Spleen (tissue), 11 donors: Measurements from ENCODE around the gene HSDL1. TPM values are rescaled to one million over a fixed set of nuclear protein-coding genes. Genes with fewer than 3 reads are reported as not detected.

Source experiments
- DNase-seq: peaks from one replicate; pipeline ENCODE4 v3.0.0-alpha.2; 2020
- H3K27ac ChIP-seq, 8 donors: fragments of 200-600 bp; sonication (generic) in 7 of 8; 1 replicate in 4 of 8; 2 replicates in 4 of 8; pipeline versions ENCODE4 v1.5.0 to v1.8.0; 2016 to 2021; ENCODE audit warnings: inconsistent platforms in 4 of 8, mild to moderate bottlenecking in 4 of 8, moderate library complexity in 1 of 8
- H3K27me3 ChIP-seq, 7 donors: fragments of 200-600 bp; sonication (generic) in 6 of 7; replicated peaks in 1 of 7; 1 replicate in 4 of 7; 2 replicates in 3 of 7; pipeline versions ENCODE4 v1.5.0 to v1.8.0; 2016 to 2021; ENCODE audit warnings: inconsistent platforms in 3 of 7, mild to moderate bottlenecking in 1 of 7
- H3K36me3 ChIP-seq, 6 donors: fragments of 200-600 bp; sonication (generic) in 5 of 6; 1 replicate in 4 of 6; 2 replicates in 2 of 6; pipeline versions ENCODE4 v1.5.0 to v1.8.0; 2016 to 2021; ENCODE audit warnings: inconsistent platforms in 2 of 6
- H3K4me1 ChIP-seq, 6 donors: fragments of 200-600 bp; sonication (generic) in 5 of 6; 1 replicate in 3 of 6; 2 replicates in 3 of 6; pipeline versions ENCODE4 v1.5.0 to v1.8.0; 2016 to 2021; ENCODE audit warnings: inconsistent platforms in 3 of 6
- H3K4me3 ChIP-seq, 8 donors: fragments of 200-600 bp; sonication (generic) in 7 of 8; 1 replicate in 4 of 8; 2 replicates in 4 of 8; pipeline versions ENCODE4 v1.5.0 to v1.8.0; 2016 to 2021; ENCODE audit warnings: inconsistent platforms in 4 of 8, mild to moderate bottlenecking in 4 of 8, moderate library complexity in 2 of 8
- H3K9me3 ChIP-seq, 8 donors: fragments of 200-600 bp; sonication (generic) in 7 of 8; 1 replicate in 4 of 8; 2 replicates in 4 of 8; pipeline versions ENCODE4 v1.5.0 to v1.8.0; 2016 to 2021; ENCODE audit warnings: inconsistent platforms in 4 of 8
- POLR2A ChIP-seq, 3 donors: fragments of 450-650 bp; IDR thresholded peaks; one replicate each; pipeline ENCODE4 v1.5.1; 2017; ENCODE audit warnings: antibody characterized with exemption in 3 of 3, mild to moderate bottlenecking in 1 of 3
- POLR2AphosphoS5 ChIP-seq, 3 donors: sonication (generic); formaldehyde crosslinking; IDR thresholded peaks; one replicate each; pipeline ENCODE4 v1.5.1; 2017; ENCODE audit warnings: antibody characterized with exemption in 3 of 3
- WGBS, 5 donors: extraction: QIAGEN DNeasy Blood & Tissue Kit in 3 of 5; methylation state at CpG; one replicate each; pipeline versions ENCODE4 v1.1.5 to v1.1.7; 2013 to 2018; 5-methylcytosine and 5-hydroxymethylcytosine counted together
- intact Hi-C: fragments of 100-400 bp; cut with DNase I; formaldehyde crosslinking; loops from one replicate; pipeline ENCODE4 v1.15.0; 2023; ENCODE audit warnings: low total_unique reads
- polyA plus RNA-seq, 3 donors: library from polyadenylated mRNA; stranded (reverse); fragments of 200-250 nt; gene quantifications; one replicate each; pipeline ENCODE4 v1.2.1, GENCODE V29; 2013
- total RNA-seq, 7 donors: library from RNA; depleted of rRNA in 3 of 7; stranded (reverse); fragments of >200 nt in 3 of 7; fragmentation: NEBNext Ultra II Directional in 4 of 7; extraction: Animal tissue kit (Norgen Biotek cat#: 25700) in 4 of 7; gene quantifications; one replicate each; pipeline versions ENCODE4 v1.1.0 to v1.2.1, GENCODE V29; 2016 to 2021
- TF ChIP-seq, protein P1 (sequence below), 11 experiments: fragments of 200-600 bp in 7 of 11; fragments of 450-650 bp in 4 of 11; sonication (generic) in 4 of 11; IDR thresholded peaks in 8 of 11; conservative IDR thresholded peaks in 3 of 11; 1 replicate in 7 of 11; 2 replicates in 4 of 11; pipeline versions ENCODE4 v1.4.0 to v1.8.0; 2016 to 2021; ENCODE audit warnings: antibody characterized with exemption in 11 of 11, inconsistent platforms in 4 of 11, mild to moderate bottlenecking in 1 of 11
- donor health status: healthy with polysubstance abuse.
- donor health status: DM: no; HTN: no; CAD: no; lungs with moderate emphysema.
- donor health status: DM: no; HTN: no; CAD: no.
- donor health status: Bipolar disorder and iron deficiency.
- donor health status: healthy.
- donor health status: DM: no; HTN: no; CAD: no.
- donor health status: DM: yes; HTN: yes; CAD: no.

Gene HSDL1
- total and polyA plus RNA-seq, 10 donors: 10.1 to 29.0 (median 20.0) TPM

DNA sequence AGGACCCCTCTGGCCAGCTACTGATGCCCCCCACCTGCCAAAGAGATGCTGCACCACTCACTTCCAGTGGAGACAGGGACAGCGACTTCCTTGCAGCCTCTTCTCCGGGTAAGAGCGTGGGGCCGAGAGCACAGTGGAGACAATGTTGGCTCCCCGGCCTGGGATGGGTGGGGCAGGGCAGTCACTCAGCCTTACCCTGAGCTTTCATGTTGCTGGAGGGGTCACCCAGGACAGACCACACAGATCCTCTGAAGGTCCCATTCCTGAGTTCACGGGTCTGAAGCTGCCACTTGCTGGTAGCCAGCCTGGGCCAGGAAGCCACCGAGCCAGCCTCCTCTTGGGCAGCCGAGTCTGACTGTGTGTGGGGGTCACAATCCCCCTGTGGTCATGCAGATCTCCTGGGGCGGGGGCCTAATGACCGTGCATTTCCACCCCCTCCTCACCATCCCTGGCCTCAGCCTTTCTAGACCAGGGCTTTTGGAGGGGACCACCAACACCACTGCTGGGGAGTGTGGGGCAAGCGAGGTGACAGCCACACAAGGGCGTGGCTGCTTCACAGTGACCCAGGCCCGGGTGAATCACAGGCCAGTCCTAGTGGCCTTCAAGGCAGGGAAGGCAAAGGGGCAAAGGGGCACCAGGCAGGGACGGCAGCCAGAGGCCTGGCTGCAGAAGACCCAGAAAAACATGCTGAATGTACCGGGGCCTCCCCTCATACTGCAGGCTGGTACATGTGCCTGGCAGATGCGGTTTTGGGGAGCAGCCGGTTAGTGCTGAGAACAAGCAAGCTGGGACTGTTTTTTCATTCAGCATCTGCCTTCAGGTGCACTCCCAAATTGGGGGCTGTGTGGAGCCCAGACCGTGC is 31.4 kb upstream of the HSDL1 start:
- intact Hi-C loops: loop anchor here (10.0 kb wide), 2 partner anchors 92 to 222 kb away; partner anchors contain the start of gene OSGIN1
- Histone ChIP-seq H3K27me3 (peaks cover 0 to 1% (median 0%) of the 10 kb centered on the region in 7 donors), H3K36me3 (peaks cover 0 to 45% (median 38%) of the 10 kb centered on the region in 6 donors), H3K4me3 (no peak overlapping the region), H3K4me1 (peaks cover 22 to 68% (median 48%) of the 10 kb centered on the region in 6 donors), H3K27ac (peak overlapping the region; percentile 19 to 84 (median 75)), H3K9me3 (no peaks in the 10 kb centered on the region)
- 44 to 84% (median 73%) methylated on average over 12 to 18 of the region's 18 CpGs for WGBS, 5 donors
- no peak for DNase-seq
- TF ChIP-seq, protein P1, sequence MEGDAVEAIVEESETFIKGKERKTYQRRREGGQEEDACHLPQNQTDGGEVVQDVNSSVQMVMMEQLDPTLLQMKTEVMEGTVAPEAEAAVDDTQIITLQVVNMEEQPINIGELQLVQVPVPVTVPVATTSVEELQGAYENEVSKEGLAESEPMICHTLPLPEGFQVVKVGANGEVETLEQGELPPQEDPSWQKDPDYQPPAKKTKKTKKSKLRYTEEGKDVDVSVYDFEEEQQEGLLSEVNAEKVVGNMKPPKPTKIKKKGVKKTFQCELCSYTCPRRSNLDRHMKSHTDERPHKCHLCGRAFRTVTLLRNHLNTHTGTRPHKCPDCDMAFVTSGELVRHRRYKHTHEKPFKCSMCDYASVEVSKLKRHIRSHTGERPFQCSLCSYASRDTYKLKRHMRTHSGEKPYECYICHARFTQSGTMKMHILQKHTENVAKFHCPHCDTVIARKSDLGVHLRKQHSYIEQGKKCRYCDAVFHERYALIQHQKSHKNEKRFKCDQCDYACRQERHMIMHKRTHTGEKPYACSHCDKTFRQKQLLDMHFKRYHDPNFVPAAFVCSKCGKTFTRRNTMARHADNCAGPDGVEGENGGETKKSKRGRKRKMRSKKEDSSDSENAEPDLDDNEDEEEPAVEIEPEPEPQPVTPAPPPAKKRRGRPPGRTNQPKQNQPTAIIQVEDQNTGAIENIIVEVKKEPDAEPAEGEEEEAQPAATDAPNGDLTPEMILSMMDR (IDR thresholded peaks at IDR 0.05 in 8 of 11, conservative IDR thresholded peaks at IDR 0.05 in 3 of 11): no peak
- TF ChIP-seq POLR2AphosphoS5 (IDR thresholded peaks at IDR 0.05): peak in 2 of 3 donors; percentile 4 to 9

DNA sequence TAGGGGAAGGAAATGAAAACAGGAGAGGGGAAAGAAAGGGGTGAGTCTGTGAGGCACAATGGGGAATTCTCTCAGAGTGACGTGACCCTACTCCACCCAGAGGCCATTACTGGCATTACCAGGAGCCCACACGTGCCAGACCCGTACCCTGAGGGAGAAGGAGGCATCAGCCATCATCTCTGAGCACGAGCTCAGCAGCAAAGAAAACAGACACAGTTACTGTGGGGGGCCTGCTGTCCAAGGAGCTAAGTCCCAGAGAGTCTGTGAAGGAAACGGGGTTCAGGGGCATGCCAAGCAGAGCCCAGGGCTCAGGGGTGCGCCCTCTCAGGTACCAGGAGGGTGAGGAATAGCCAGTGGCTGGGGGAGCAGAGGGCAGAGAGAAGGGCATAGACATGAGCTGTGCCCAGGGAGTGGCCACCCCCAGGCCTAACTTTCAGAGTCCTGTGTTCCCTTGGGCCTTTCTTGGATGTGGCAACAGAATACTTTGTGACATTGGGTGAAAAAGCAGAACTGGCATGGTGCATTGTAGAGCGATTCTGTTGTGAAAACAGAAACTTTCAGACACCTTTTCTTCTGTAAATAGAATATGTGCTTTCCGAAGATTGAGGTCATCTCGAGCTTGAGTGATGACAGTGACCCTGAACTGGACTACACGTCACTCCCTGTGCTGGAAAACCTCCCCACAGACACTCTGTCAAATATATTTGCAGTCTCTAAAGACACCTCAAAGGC is 30.5 kb upstream of the HSDL1 start:
- peaks cover 0 to 3% (median 0%) of the 10 kb centered on the region in 7 donors for H3K27me3 ChIP-seq
- H3K36me3 ChIP-seq: peaks cover 0 to 36% (median 29%) of the 10 kb centered on the region in 6 donors
- no peak overlapping the region for H3K4me3 ChIP-seq
- TF ChIP-seq, protein P1 (IDR thresholded peaks at IDR 0.05 in 8 of 11, conservative IDR thresholded peaks at IDR 0.05 in 3 of 11): peak; percentile 35 to 93 (median 84)
- peak in 1 of 3 donors; percentile 8 for TF ChIP-seq POLR2A (IDR thresholded peaks at IDR 0.05)
- peak in 2 of 3 donors; percentile 28 to 36 for TF ChIP-seq POLR2AphosphoS5 (IDR thresholded peaks at IDR 0.05)
- H3K27ac ChIP-seq: peak overlapping the region; percentile 9 to 84 (median 75)
- H3K4me1 ChIP-seq: peaks cover 22 to 59% (median 43%) of the 10 kb centered on the region in 6 donors
- H3K9me3 ChIP-seq: no peaks in the 10 kb centered on the region
- peak; percentile 81 for DNase-seq
- intact Hi-C loops: loop anchor here (10.0 kb wide), 2 partner anchors 91 to 221 kb away; partner anchors contain the start of gene OSGIN1
- 21 to 49% (median 25%) methylated on average over 10 of the region's 10 CpGs for WGBS, 5 donors

DNA sequence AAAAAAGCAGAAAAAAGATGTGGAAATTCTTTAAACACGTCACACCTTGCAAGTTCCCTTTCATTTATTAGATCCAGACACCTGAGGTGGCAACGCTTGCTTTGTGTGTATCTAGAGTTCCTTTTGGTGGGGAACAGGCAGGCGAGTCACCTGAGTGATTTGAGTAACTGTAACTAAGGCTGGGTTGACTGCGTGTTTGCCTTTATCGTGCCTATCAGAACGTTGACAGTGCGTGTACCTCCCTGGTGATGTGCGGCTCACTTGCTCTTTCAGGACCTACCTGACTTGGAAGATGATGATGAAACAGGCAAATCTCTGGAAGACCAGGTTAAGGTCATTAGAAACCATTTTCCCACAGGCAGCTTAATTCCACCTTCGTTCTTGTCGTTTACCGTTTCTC is 29.4 kb upstream of the HSDL1 start:
- Histone ChIP-seq H3K9me3 (no peaks in the 10 kb centered on the region), H3K27ac (no peak overlapping the region), H3K27me3 (peaks cover 0 to 8% (median 0%) of the 10 kb centered on the region in 7 donors), H3K36me3 (peaks cover 0 to 24% (median 18%) of the 10 kb centered on the region in 6 donors), H3K4me3 (no peak overlapping the region), H3K4me1 (peaks cover 16 to 48% (median 36%) of the 10 kb centered on the region in 6 donors)
- DNase-seq: peak; percentile 27
- intact Hi-C loops: loop anchor here (10.0 kb wide), 2 partner anchors 90 to 220 kb away; partner anchors contain the start of gene OSGIN1
- WGBS, 5 donors: 77 to 86% (median 81%) methylated on average over 11 of the region's 11 CpGs
- TF ChIP-seq POLR2A (IDR thresholded peaks at IDR 0.05) (no peak), POLR2AphosphoS5 (IDR thresholded peaks at IDR 0.05) (no peak)

DNA sequence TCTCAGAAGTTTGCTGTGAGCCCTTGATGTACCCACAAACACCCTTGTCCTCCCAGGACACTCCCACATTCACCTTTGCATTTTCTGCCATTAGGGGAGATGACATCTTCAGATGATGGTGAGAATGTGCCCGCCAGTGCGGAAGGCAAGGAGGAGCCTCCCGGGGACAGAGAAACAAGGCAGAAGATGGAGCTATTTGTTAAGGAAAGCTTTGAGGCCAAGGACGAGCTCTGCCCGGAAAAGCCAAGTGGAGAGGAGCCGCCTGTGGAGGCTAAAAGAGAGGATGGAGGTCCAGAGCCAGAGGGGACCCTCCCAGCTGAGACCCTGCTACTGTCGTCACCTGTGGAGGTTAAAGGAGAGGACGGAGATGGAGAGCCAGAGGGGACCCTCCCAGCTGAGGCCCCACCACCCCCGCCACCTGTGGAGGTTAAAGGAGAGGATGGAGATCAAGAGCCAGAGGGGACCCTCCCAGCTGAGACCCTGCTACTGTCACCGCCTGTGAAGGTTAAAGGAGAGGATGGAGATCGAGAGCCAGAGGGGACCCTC is 24.9 kb upstream of the HSDL1 start:
- Histone ChIP-seq H3K4me1 (peaks cover 0 to 2% (median 0%) of the 10 kb centered on the region in 6 donors), H3K27me3 (peaks cover 0 to 38% (median 5%) of the 10 kb centered on the region in 7 donors), H3K27ac (no peak overlapping the region), H3K4me3 (no peak overlapping the region), H3K9me3 (no peaks in the 10 kb centered on the region), H3K36me3 (no peaks in the 10 kb centered on the region)
- intact Hi-C loops: loop anchor here (10.0 kb wide), 2 partner anchors 85 to 215 kb away; partner anchors contain the start of gene OSGIN1
- peak; percentile 57 for DNase-seq
- TF ChIP-seq POLR2AphosphoS5 (IDR thresholded peaks at IDR 0.05) (no peak), POLR2A (IDR thresholded peaks at IDR 0.05) (no peak)
- TF ChIP-seq, protein P1 (IDR thresholded peaks at IDR 0.05 in 8 of 11, conservative IDR thresholded peaks at IDR 0.05 in 3 of 11): no peak
- WGBS, 5 donors: 74 to 79% (median 78%) methylated on average over 11 of the region's 11 CpGs
